Epithelial cell of prostate (primary cell): ENCODE data around the gene GABRQ.
"Not testable (repeated sequence)": the region's sequence is repeated elsewhere in the genome, so short reads cannot be mapped to it uniquely, and the experiment has no call there.

Source experiments
- DNase-seq: peaks from one replicate; pipeline ENCODE4 v3.0.0-alpha.2; 2011; ENCODE audit warnings: low read depth, low spot score
- H3K27ac ChIP-seq: fragments of 450-650 bp; 2 replicates; pipeline ENCODE4 v1.5.1; 2017; ENCODE audit warnings: mild to moderate bottlenecking

Gene GABRQ

GRCh38 chrX:152656890-152657289, 19.2 kb downstream of the GABRQ start:
- no peak overlapping the region for H3K27ac ChIP-seq
- DNase-seq: no peak

- H3K27ac ChIP-seq: no peak overlapping the region
- no peak for DNase-seq
Observed at GRCh38 chrX:152658302-152658701, 20.6 kb downstream of the GABRQ start.

GRCh38 chrX:152663086-152663485, 25.4 kb downstream of the GABRQ start:
- DNase-seq: no peak

GRCh38 chrX:152674135-152674534, 36.4 kb downstream of the GABRQ start:
- no peak overlapping the region for H3K27ac ChIP-seq
- DNase-seq: no peak

More at GRCh38 chrX:152663086-152663485, 25.4 kb downstream of the GABRQ start:
- H3K27ac ChIP-seq: no peak overlapping the region

GRCh38 chrX:152674652-152675051, 37.0 kb downstream of the GABRQ start:
- H3K27ac ChIP-seq, DNase-seq: not testable (repeated sequence)

- DNase-seq, H3K27ac ChIP-seq: not testable (repeated sequence)
Observed at GRCh38 chrX:152681012-152681411, 43.3 kb downstream of the GABRQ start.

- not testable (repeated sequence) for H3K27ac ChIP-seq
Observed at GRCh38 chrX:152697952-152698931, 60.5 kb downstream of the GABRQ start, which contains the start of gene MAGEA3. MAGEA3 (plus strand) TSS chrX:152698794; CDS start chrX:152700833, 2,039 bp downstream.

GRCh38 chrX:152700390-152700789, 62.7 kb downstream of the GABRQ start:
- DNase-seq: not testable (repeated sequence)

More at GRCh38 chrX:152697952-152698931, 60.5 kb downstream of the GABRQ start, which contains the start of gene MAGEA3:
- DNase-seq: not testable (repeated sequence)

GRCh38 chrX:152706500-152706899, 68.8 kb downstream of the GABRQ start:
- not testable (repeated sequence) for H3K27ac ChIP-seq, DNase-seq

More at GRCh38 chrX:152700390-152700789, 62.7 kb downstream of the GABRQ start:
- not testable (repeated sequence) for H3K27ac ChIP-seq
